Measurements from ENCODE around the gene ABCG1.

ABCG1 gene

DNA sequence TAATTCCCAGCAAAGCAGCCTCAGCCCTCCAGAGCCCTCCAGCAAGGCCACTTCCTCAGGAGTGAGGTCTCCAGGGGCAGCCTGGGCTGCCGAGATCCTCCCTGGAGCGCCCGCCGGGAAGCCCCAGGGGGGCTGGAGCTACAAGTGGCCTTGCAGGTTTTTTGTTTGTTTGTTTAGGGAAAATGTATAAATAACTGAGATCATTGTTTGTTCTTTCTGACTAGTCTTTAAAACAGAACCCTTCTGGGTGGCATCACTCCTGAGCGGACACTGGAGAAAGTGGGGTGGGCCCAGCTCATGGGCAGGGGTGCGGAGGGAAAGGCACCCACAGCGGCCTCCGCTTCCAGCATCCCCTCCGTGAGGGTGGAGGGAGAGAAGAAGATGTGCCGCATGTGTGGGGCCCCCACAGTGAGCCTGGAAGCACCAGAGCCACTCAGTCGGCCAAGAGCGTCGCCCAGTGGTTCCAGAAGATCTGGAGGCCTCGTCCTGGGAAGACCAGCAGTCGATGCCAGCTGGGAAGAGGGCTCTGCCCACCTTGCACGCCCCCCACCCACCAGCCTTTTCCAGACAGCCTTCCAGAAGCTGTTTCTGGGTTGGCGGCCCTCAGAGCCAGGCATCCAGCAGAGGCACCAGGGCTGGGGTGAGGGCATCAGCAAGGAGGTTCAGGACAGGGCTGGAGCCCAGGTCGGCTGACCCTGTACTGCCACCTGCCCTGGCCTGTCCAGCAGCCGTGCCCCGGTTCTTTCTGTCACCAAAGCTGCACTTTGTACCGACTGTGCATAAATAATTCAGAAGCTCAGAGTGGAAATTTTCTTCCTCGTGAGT, 61.6 kb downstream of the ABCG1 start:
- no peak overlapping the region for H2BK120ac ChIP-seq (ENCODE audit: low read depth, low read length)
- no CpG with 5 or more reads among the region's 22 CpGs for WGBS (ENCODE audit: extremely low coverage, insufficient coverage, low lambda C conversion rate)
- no peak overlapping the region for H2BK15ac ChIP-seq (replicated peaks; ENCODE audit: low read depth)
- H3K27ac ChIP-seq (ENCODE audit: low read depth, low read length) = no peak overlapping the region
- no peaks in the 10 kb centered on the region for H3K79me1 ChIP-seq (ENCODE audit: low read length)
- no peaks in the 10 kb centered on the region for H3K4me1 ChIP-seq (ENCODE audit: control insufficient read depth, low read depth, low read length)
- H3K18ac ChIP-seq (ENCODE audit: low read length) = no peak overlapping the region
- H3K9ac ChIP-seq (ENCODE audit: low read length) = no peak overlapping the region
- no peak overlapping the region for H3K4me3 ChIP-seq (ENCODE audit: low read length)
- DNase-seq = no peak
- H3K36me3 ChIP-seq (ENCODE audit: control insufficient read depth, insufficient read depth, low read length) = no peaks in the 10 kb centered on the region
- H2BK5ac ChIP-seq (ENCODE audit: low read length) = no peak overlapping the region
- H2AK5ac ChIP-seq (ENCODE audit: low read length) = no peak overlapping the region
- no peak overlapping the region for H3K23ac ChIP-seq (ENCODE audit: low read length)
- H3K79me2 ChIP-seq (ENCODE audit: control insufficient read depth, insufficient read depth, low read length) = no peaks in the 10 kb centered on the region
- no peak overlapping the region for H4K5ac ChIP-seq (ENCODE audit: low read length)
- no peak overlapping the region for H4K8ac ChIP-seq (ENCODE audit: low read depth, low read length)
- no peaks in the 10 kb centered on the region for H3K27me3 ChIP-seq (ENCODE audit: insufficient read depth, low read length, poor library complexity)
- H3K56ac ChIP-seq (ENCODE audit: low read length) = no peak overlapping the region
- H3K4ac ChIP-seq (ENCODE audit: low read depth, low read length) = no peak overlapping the region
- H3K4me2 ChIP-seq (ENCODE audit: low read length) = no peak overlapping the region

DNA sequence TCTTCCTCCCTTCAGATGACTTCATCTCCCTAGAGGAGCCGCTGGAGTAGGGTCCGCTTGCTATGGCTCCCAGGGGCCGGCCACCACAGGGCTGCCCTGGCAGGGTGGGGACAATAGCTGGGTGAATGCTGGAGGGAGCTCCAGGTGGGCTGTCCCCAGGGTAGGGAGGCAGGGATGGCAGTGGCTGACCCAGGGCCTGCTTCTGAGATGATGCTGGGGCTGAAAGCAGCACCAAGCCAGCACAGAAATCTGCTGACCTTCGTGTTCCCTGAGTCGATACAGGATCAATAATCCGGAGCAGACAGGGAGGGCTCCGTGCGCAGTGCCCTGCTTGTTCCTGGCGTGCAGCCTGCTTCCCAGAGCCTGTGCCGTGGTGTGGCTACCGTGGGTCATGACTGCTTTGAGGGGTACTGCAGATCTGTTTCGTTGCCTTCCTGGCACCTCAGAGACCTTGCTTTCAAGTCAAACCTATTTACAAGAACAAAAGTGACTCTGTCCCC, 62.3 kb downstream of the ABCG1 start:
- no peak for DNase-seq
- no peak overlapping the region for H2AK5ac ChIP-seq (ENCODE audit: low read length)
- no peaks in the 10 kb centered on the region for H3K36me3 ChIP-seq (ENCODE audit: control insufficient read depth, insufficient read depth, low read length)
- H2BK120ac ChIP-seq (ENCODE audit: low read depth, low read length) = no peak overlapping the region
- no peaks in the 10 kb centered on the region for H3K79me2 ChIP-seq (ENCODE audit: control insufficient read depth, insufficient read depth, low read length)
- no peaks in the 10 kb centered on the region for H3K4me1 ChIP-seq (ENCODE audit: control insufficient read depth, low read depth, low read length)
- H3K27ac ChIP-seq (ENCODE audit: low read depth, low read length) = no peak overlapping the region
- no peak overlapping the region for H3K4me2 ChIP-seq (ENCODE audit: low read length)
- no peak overlapping the region for H2BK15ac ChIP-seq (replicated peaks; ENCODE audit: low read depth)
- no peak overlapping the region for H3K56ac ChIP-seq (ENCODE audit: low read length)
- no peak overlapping the region for H4K5ac ChIP-seq (ENCODE audit: low read length)
- WGBS (ENCODE audit: extremely low coverage, insufficient coverage, low lambda C conversion rate) = no CpG with 5 or more reads among the region's 12 CpGs
- no peaks in the 10 kb centered on the region for H3K27me3 ChIP-seq (ENCODE audit: insufficient read depth, low read length, poor library complexity)
- H3K79me1 ChIP-seq (ENCODE audit: low read length) = no peaks in the 10 kb centered on the region
- no peak overlapping the region for H4K8ac ChIP-seq (ENCODE audit: low read depth, low read length)
- no peak overlapping the region for H3K18ac ChIP-seq (ENCODE audit: low read length)
- no peak overlapping the region for H3K9ac ChIP-seq (ENCODE audit: low read length)
- H3K23ac ChIP-seq (ENCODE audit: low read length) = no peak overlapping the region
- H3K4me3 ChIP-seq (ENCODE audit: low read length) = no peak overlapping the region
- H2BK5ac ChIP-seq (ENCODE audit: low read length) = no peak overlapping the region
- H3K4ac ChIP-seq (ENCODE audit: low read depth, low read length) = no peak overlapping the region

DNA sequence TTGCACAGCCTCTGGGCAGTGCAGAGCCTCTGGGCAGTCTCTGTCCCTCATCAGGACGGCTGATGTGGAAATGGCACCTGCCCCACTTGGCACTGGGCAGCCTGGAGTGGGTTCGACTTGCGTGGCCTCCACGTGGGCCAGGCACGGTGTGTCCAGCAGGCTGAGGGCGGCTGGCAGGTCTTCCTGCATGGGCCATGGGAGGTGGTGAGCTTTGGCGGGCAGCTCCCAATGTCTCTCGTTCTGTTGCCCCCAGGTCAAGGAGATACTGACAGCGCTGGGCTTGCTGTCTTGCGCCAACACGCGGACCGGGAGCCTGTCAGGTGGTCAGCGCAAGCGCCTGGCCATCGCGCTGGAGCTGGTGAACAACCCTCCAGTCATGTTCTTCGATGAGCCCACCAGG, 63.1 kb downstream of the ABCG1 start:
- no peaks in the 10 kb centered on the region for H3K79me2 ChIP-seq (ENCODE audit: control insufficient read depth, insufficient read depth, low read length)
- no peak overlapping the region for H2BK5ac ChIP-seq (ENCODE audit: low read length)
- no peak overlapping the region for H3K56ac ChIP-seq (ENCODE audit: low read length)
- H2BK120ac ChIP-seq (ENCODE audit: low read depth, low read length) = no peak overlapping the region
- H3K9ac ChIP-seq (ENCODE audit: low read length) = no peak overlapping the region
- no peak overlapping the region for H3K4me2 ChIP-seq (ENCODE audit: low read length)
- H3K36me3 ChIP-seq (ENCODE audit: control insufficient read depth, insufficient read depth, low read length) = no peaks in the 10 kb centered on the region
- no peak overlapping the region for H4K8ac ChIP-seq (ENCODE audit: low read depth, low read length)
- no peak overlapping the region for H4K5ac ChIP-seq (ENCODE audit: low read length)
- DNase-seq = no peak
- no peak overlapping the region for H3K4me3 ChIP-seq (ENCODE audit: low read length)
- no peaks in the 10 kb centered on the region for H3K27me3 ChIP-seq (ENCODE audit: insufficient read depth, low read length, poor library complexity)
- H3K18ac ChIP-seq (ENCODE audit: low read length) = no peak overlapping the region
- no peak overlapping the region for H3K27ac ChIP-seq (ENCODE audit: low read depth, low read length)
- no peak overlapping the region for H3K23ac ChIP-seq (ENCODE audit: low read length)
- no peak overlapping the region for H2AK5ac ChIP-seq (ENCODE audit: low read length)
- no peaks in the 10 kb centered on the region for H3K79me1 ChIP-seq (ENCODE audit: low read length)
- H3K4ac ChIP-seq (ENCODE audit: low read depth, low read length) = no peak overlapping the region
- H2BK15ac ChIP-seq (replicated peaks; ENCODE audit: low read depth) = no peak overlapping the region
- no CpG with 5 or more reads among the region's 18 CpGs for WGBS (ENCODE audit: extremely low coverage, insufficient coverage, low lambda C conversion rate)
- no peaks in the 10 kb centered on the region for H3K4me1 ChIP-seq (ENCODE audit: control insufficient read depth, low read depth, low read length)

DNA sequence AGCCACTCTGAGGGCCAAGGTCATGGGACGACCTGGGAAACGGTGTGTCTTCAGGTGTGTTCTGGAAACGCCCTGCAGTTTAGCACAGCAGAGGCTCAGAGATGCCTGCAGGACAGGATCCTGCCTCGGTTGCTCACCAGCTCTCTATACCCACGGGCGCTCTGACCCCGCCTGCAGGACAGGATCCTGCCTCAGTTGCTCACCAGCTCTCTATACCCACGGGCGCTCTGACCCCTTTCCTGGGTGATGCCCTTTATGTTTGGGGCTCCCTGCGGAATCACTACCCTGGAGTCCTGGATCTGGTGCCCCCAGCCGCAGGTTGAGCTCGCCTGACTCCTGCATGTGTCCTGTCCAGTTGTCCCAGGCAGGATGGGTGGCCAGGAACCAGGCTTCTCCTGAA, 63.8 kb downstream of the ABCG1 start:
- no peak overlapping the region for H3K18ac ChIP-seq (ENCODE audit: low read length)
- H3K4ac ChIP-seq (ENCODE audit: low read depth, low read length) = no peak overlapping the region
- H4K5ac ChIP-seq (ENCODE audit: low read length) = no peak overlapping the region
- H3K56ac ChIP-seq (ENCODE audit: low read length) = no peak overlapping the region
- no peaks in the 10 kb centered on the region for H3K27me3 ChIP-seq (ENCODE audit: insufficient read depth, low read length, poor library complexity)
- no peak overlapping the region for H3K27ac ChIP-seq (ENCODE audit: low read depth, low read length)
- DNase-seq = no peak
- no peak overlapping the region for H3K9ac ChIP-seq (ENCODE audit: low read length)
- no peak overlapping the region for H2BK120ac ChIP-seq (ENCODE audit: low read depth, low read length)
- no peak overlapping the region for H3K4me2 ChIP-seq (ENCODE audit: low read length)
- no peak overlapping the region for H3K23ac ChIP-seq (ENCODE audit: low read length)
- no peak overlapping the region for H2BK5ac ChIP-seq (ENCODE audit: low read length)
- H3K36me3 ChIP-seq (ENCODE audit: control insufficient read depth, insufficient read depth, low read length) = no peaks in the 10 kb centered on the region
- H3K79me2 ChIP-seq (ENCODE audit: control insufficient read depth, insufficient read depth, low read length) = no peaks in the 10 kb centered on the region
- H2BK15ac ChIP-seq (replicated peaks; ENCODE audit: low read depth) = no peak overlapping the region
- H3K4me3 ChIP-seq (ENCODE audit: low read length) = no peak overlapping the region
- no peaks in the 10 kb centered on the region for H3K4me1 ChIP-seq (ENCODE audit: control insufficient read depth, low read depth, low read length)
- no peak overlapping the region for H4K8ac ChIP-seq (ENCODE audit: low read depth, low read length)
- H2AK5ac ChIP-seq (ENCODE audit: low read length) = no peak overlapping the region
- no CpG with 5 or more reads among the region's 12 CpGs for WGBS (ENCODE audit: extremely low coverage, insufficient coverage, low lambda C conversion rate)
- no peaks in the 10 kb centered on the region for H3K79me1 ChIP-seq (ENCODE audit: low read length)

DNA sequence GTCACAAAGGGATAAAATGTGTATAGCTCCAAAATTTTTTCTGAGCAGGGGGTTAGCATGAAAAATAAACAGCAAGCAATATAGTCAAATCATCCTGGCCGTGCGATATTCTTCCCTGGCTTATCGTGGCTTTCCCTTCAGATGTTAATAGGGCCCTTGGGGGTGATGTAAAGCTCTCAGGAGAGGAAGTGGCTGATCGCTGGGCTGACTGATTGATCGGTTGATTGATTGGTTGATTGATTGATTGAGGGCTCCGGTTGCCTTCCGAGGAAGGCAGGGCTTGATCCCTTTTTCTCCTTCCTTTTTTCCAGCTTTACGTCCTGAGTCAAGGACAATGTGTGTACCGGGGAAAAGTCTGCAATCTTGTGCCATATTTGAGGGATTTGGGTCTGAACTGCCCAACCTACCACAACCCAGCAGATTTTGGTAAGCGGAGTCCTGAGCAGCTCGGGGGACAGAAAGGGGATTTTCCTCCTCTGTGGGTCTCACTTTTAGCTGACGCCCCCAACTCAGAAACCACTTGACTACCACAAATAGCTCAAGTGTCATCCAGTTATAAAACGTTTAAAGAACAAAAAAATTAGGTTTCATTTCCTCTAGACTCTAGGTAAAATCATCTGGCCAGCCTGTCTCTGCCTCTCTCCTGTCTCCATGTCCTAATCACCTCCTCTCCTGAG, 66.8 kb downstream of the ABCG1 start:
- H3K79me2 ChIP-seq (ENCODE audit: control insufficient read depth, insufficient read depth, low read length) = no peaks in the 10 kb centered on the region
- no CpG with 5 or more reads among the region's 13 CpGs for WGBS (ENCODE audit: extremely low coverage, insufficient coverage, low lambda C conversion rate)
- H3K27me3 ChIP-seq (ENCODE audit: insufficient read depth, low read length, poor library complexity) = no peaks in the 10 kb centered on the region

More for the DNA sequence above, 66.8 kb downstream of the ABCG1 start:
- Histone ChIP-seq H3K36me3 (ENCODE audit: control insufficient read depth, insufficient read depth, low read length) (no peaks in the 10 kb centered on the region), H4K5ac (ENCODE audit: low read length) (no peak overlapping the region), H2AK5ac (ENCODE audit: low read length) (no peak overlapping the region), H3K4me3 (ENCODE audit: low read length) (no peak overlapping the region), H4K8ac (ENCODE audit: low read depth, low read length) (no peak overlapping the region), H3K4me1 (ENCODE audit: control insufficient read depth, low read depth, low read length) (no peaks in the 10 kb centered on the region), H2BK15ac (replicated peaks; ENCODE audit: low read depth) (no peak overlapping the region), H3K9ac (ENCODE audit: low read length) (no peak overlapping the region), H3K56ac (ENCODE audit: low read length) (no peak overlapping the region), H2BK120ac (ENCODE audit: low read depth, low read length) (no peak overlapping the region), H3K18ac (ENCODE audit: low read length) (no peak overlapping the region), H3K27ac (ENCODE audit: low read depth, low read length) (no peak overlapping the region), H2BK5ac (ENCODE audit: low read length) (no peak overlapping the region), H3K79me1 (ENCODE audit: low read length) (no peaks in the 10 kb centered on the region), H3K23ac (ENCODE audit: low read length) (no peak overlapping the region), H3K4ac (ENCODE audit: low read depth, low read length) (no peak overlapping the region), H3K4me2 (ENCODE audit: low read length) (no peak overlapping the region)
- no peak for DNase-seq
